RWPE2 (cell line): ENCODE data around the gene PRRG2.

ENCODE experiments used
- ATAC-seq: fragments of 200-7000 bp; cut with Tn5 transposase; 3 replicates; pipeline ENCODE4 v1.9.1; 2021; ENCODE audit warnings: low read depth
- DNase-seq: peaks from one replicate; pipeline ENCODE4 v3.0.0-alpha.2; 2020; ENCODE audit warnings: low spot score
- H3K27ac ChIP-seq: fragments of 450-650 bp; 2 replicates; pipeline ENCODE4 v1.5.1; 2017; ENCODE audit warnings: mild to moderate bottlenecking; ENCODE audit not compliant: poor library complexity, severe bottlenecking
- H3K27me3 ChIP-seq: fragments of 250-450 bp; sonication (Bioruptor Pico); 2 replicates; pipeline ENCODE4 v1.5.1; 2021; ENCODE audit warnings: mild to moderate bottlenecking, moderate library complexity; ENCODE audit not compliant: insufficient read depth, poor library complexity, severe bottlenecking
- H3K36me3 ChIP-seq: fragments of 250-450 bp; sonication (Bioruptor Pico); 2 replicates; pipeline ENCODE4 v1.5.1; 2020; ENCODE audit warnings: low read depth, mild to moderate bottlenecking, moderate library complexity
- H3K4me1 ChIP-seq: fragments of 250-450 bp; sonication (Bioruptor Pico); 2 replicates; pipeline ENCODE4 v1.5.1; 2021; ENCODE audit warnings: mild to moderate bottlenecking, moderate library complexity; ENCODE audit not compliant: insufficient read depth, poor library complexity, severe bottlenecking
- H3K4me3 ChIP-seq: fragments of 250-450 bp; sonication (Bioruptor Pico); 2 replicates; pipeline ENCODE4 v1.5.1; 2021; ENCODE audit warnings: mild to moderate bottlenecking, moderate library complexity; ENCODE audit not compliant: severe bottlenecking
- H3K9me3 ChIP-seq: fragments of 250-450 bp; sonication (Bioruptor Pico); 2 replicates; pipeline ENCODE4 v1.5.1; 2021; ENCODE audit warnings: mild to moderate bottlenecking, moderate library complexity; ENCODE audit not compliant: severe bottlenecking
- CTCF ChIP-seq: fragments of 450-650 bp; IDR thresholded peaks from one replicate; pipeline ENCODE4 v1.5.1; 2017; ENCODE audit warnings: mild to moderate bottlenecking, moderate library complexity; ENCODE audit not compliant: poor library complexity, severe bottlenecking

Gene PRRG2

GRCh38 chr19:49544154-49544553, 37.0 kb upstream of the PRRG2 start:
- TF ChIP-seq CTCF = no peak
- DNase-seq (no peak), ATAC-seq (no peak)
- Histone ChIP-seq H3K4me3 (no peak overlapping the region), H3K4me1 (no peaks in the 10 kb centered on the region), H3K27ac (no peak overlapping the region), H3K9me3 (no peaks in the 10 kb centered on the region), H3K27me3 (no peaks in the 10 kb centered on the region), H3K36me3 (no peaks in the 10 kb centered on the region)

- no peak overlapping the region for H3K4me3 ChIP-seq
- DNase-seq (no peak), ATAC-seq (peak; percentile 86)
- peak; percentile 87 for TF ChIP-seq CTCF
- H3K9me3 ChIP-seq = no peaks in the 10 kb centered on the region
- no peaks in the 10 kb centered on the region for H3K4me1 ChIP-seq
- no peak overlapping the region for H3K27ac ChIP-seq
- no peaks in the 10 kb centered on the region for H3K27me3 ChIP-seq
- no peaks in the 10 kb centered on the region for H3K36me3 ChIP-seq
These were observed 34.1 kb upstream of the PRRG2 start for GRCh38 chr19:49546825-49547565.

- no peak for TF ChIP-seq CTCF
- Histone ChIP-seq H3K4me1 (peaks cover 7% of the 10 kb centered on the region), H3K36me3 (no peaks in the 10 kb centered on the region), H3K9me3 (no peaks in the 10 kb centered on the region), H3K4me3 (no peak overlapping the region), H3K27ac (no peak overlapping the region), H3K27me3 (no peaks in the 10 kb centered on the region)
- DNase-seq (no peak), ATAC-seq (no peak)
These were observed 32.1 kb upstream of the PRRG2 start for GRCh38 chr19:49549045-49549444.

- no peaks in the 10 kb centered on the region for H3K9me3 ChIP-seq
- H3K4me3 ChIP-seq = no peak overlapping the region
- TF ChIP-seq CTCF = no peak
- H3K27me3 ChIP-seq = no peaks in the 10 kb centered on the region
- ATAC-seq (no peak), DNase-seq (no peak)
- no peak overlapping the region for H3K27ac ChIP-seq
- H3K36me3 ChIP-seq = peaks cover 16% of the 10 kb centered on the region
- peaks cover 16% of the 10 kb centered on the region for H3K4me1 ChIP-seq
These were observed 29.6 kb upstream of the PRRG2 start for GRCh38 chr19:49551531-49551930.

GRCh38 chr19:49552749-49553148, 28.4 kb upstream of the PRRG2 start:
- Histone ChIP-seq H3K27me3 (no peaks in the 10 kb centered on the region), H3K4me1 (peaks cover 16% of the 10 kb centered on the region), H3K36me3 (peaks cover 26% of the 10 kb centered on the region), H3K27ac (no peak overlapping the region), H3K4me3 (no peak overlapping the region), H3K9me3 (no peaks in the 10 kb centered on the region)
- TF ChIP-seq CTCF = no peak
- DNase-seq (no peak), ATAC-seq (no peak)
